Fibroblast of lung (primary cell): ENCODE results near the gene PRPF8. TPM values are rescaled to one million over a fixed set of nuclear protein-coding genes. Genes with fewer than 3 reads are reported as not detected.

Source experiments
- DNase-seq, 2 donors: peaks; one replicate each; pipeline versions ENCODE4 v3.0.0 to v3.0.0-alpha.2; 2010; ENCODE audit warnings: low read depth in 2 of 2
- H2AFZ ChIP-seq: 2 replicates; pipeline ENCODE4 v1.5.1; 2012; ENCODE audit warnings: low read length, control low read depth, inconsistent platforms
- H3K27ac ChIP-seq: 2 replicates; pipeline ENCODE4 v1.5.1; 2011; ENCODE audit warnings: low read length, control low read depth; ENCODE audit not compliant: insufficient read depth
- H3K27me3 ChIP-seq: 2 replicates; pipeline ENCODE4 v1.5.1; 2011; ENCODE audit warnings: mild to moderate bottlenecking, low read length; ENCODE audit not compliant: control insufficient read depth, insufficient read depth
- H3K36me3 ChIP-seq: 2 replicates; pipeline ENCODE4 v1.5.1; 2011; ENCODE audit warnings: low read length; ENCODE audit not compliant: control insufficient read depth, insufficient read depth
- H3K4me1 ChIP-seq: 2 replicates; pipeline ENCODE4 v1.5.1; 2011; ENCODE audit warnings: low read length; ENCODE audit not compliant: control insufficient read depth, insufficient read depth; ENCODE audit errors: extremely low read depth
- H3K4me2 ChIP-seq: 2 replicates; pipeline ENCODE4 v1.5.1; 2011; ENCODE audit warnings: low read length, control low read depth; ENCODE audit not compliant: insufficient read depth; ENCODE audit errors: extremely low read depth
- H3K4me3 ChIP-seq, 4 experiments: fragments of 200-600 bp in 1 of 4; sonication (generic) in 1 of 4; replicated peaks in 1 of 4; 2 replicates each; pipeline ENCODE4 v1.5.1; 2011 to 2016; ENCODE audit warnings: low read length in 4 of 4, low read depth in 3 of 4, mild to moderate bottlenecking in 3 of 4, control low read depth in 2 of 4, inconsistent platforms in 1 of 4, mixed read lengths in 1 of 4; ENCODE audit not compliant: insufficient read depth in 1 of 4; ENCODE audit errors: control extremely low read depth in 1 of 4
- H3K79me2 ChIP-seq: 2 replicates; pipeline ENCODE4 v1.5.1; 2012; ENCODE audit warnings: mild to moderate bottlenecking, low read length, inconsistent platforms; ENCODE audit not compliant: control insufficient read depth, insufficient read depth
- H3K9ac ChIP-seq: 2 replicates; pipeline ENCODE4 v1.5.1; 2011; ENCODE audit warnings: mild to moderate bottlenecking, low read length, control low read depth; ENCODE audit not compliant: insufficient read depth
- H3K9me3 ChIP-seq: 2 replicates; pipeline ENCODE4 v1.5.1; 2012; ENCODE audit warnings: low read depth, low read length; ENCODE audit not compliant: control insufficient read depth, insufficient read depth
- H4K20me1 ChIP-seq: 2 replicates; pipeline ENCODE4 v1.5.1; 2011; ENCODE audit warnings: low read length; ENCODE audit not compliant: control insufficient read depth, insufficient read depth; ENCODE audit errors: extremely low read depth
- CTCF ChIP-seq, 2 donors: IDR thresholded peaks in 1 of 2; conservative IDR thresholded peaks in 1 of 2; 1 replicate in 1 of 2; 2 replicates in 1 of 2; pipeline ENCODE4 v1.5.1; 2011 to 2012; ENCODE audit warnings: low read length in 2 of 2, control low read depth in 1 of 2, inconsistent platforms in 1 of 2, low read depth in 1 of 2, mild to moderate bottlenecking in 1 of 2
- EZH2 ChIP-seq: IDR thresholded peaks from 2 replicates; pipeline ENCODE4 v1.5.1; 2012; ENCODE audit warnings: low read length, control low read depth, mild to moderate bottlenecking; ENCODE audit errors: missing control alignments
- polyA plus RNA-seq, 2 donors: library from polyadenylated mRNA; depleted of rRNA in 1 of 2; stranded (reverse) in 1 of 2; unstranded in 1 of 2; fragments of >200 nt; gene quantifications; 2 replicates each; pipeline ENCODE4 v1.2.1, GENCODE V29; 2011 to 2012; ENCODE audit warnings: missing spikeins in 1 of 2
- total RNA-seq: library from RNA; depleted of rRNA; stranded (reverse); fragments of >200 nt; gene quantifications from 2 replicates; pipeline ENCODE4 v1.2.1, GENCODE V29; 2014

The PRPF8 gene
- total and polyA plus RNA-seq, 2 donors (not counting 1 experiment from before 2014, with no cell fraction given): 88.9 to 122 TPM

DNA sequence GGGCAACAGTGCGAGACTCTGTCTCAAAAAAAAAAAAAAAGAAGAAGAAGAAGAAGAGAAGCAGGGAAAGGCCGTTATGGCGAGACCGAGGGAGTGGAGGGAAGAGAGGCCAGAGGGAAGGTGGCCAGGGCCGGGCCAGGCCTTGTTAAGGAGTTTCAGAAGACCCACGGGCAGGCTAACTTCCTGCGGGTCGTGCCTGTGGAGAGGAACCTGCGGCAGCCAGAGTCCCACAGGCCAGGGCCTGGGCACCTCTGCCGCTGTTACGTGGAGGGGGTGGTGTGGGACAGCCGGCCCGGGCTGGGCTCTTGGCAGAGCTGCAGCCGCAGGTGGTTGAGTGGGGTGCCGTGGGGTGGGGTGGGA is 45.3 kb upstream of the PRPF8 start:
- no peak for TF ChIP-seq EZH2
- TF ChIP-seq CTCF (conservative IDR thresholded peaks at IDR 0.05 in 1 of 2, IDR thresholded peaks at IDR 0.05 in 1 of 2; ENCODE audit: low read depth in 1 of 2, low read length in 2 of 2): no peak

GRCh38 chr17:1727876-1728630 is 43.4 kb upstream of the PRPF8 start:
- H3K27me3 ChIP-seq: no peaks in the 10 kb centered on the region
- TF ChIP-seq CTCF (conservative IDR thresholded peaks at IDR 0.05 in 1 of 2, IDR thresholded peaks at IDR 0.05 in 1 of 2; ENCODE audit: low read depth in 1 of 2, low read length in 2 of 2): no peak
- TF ChIP-seq EZH2: no peak
- no peaks in the 10 kb centered on the region for H4K20me1 ChIP-seq
- no peaks in the 10 kb centered on the region for H3K9me3 ChIP-seq
- peaks cover 5% of the 10 kb centered on the region for H3K79me2 ChIP-seq
- peaks cover 17% of the 10 kb centered on the region for H3K36me3 ChIP-seq
- H3K9ac ChIP-seq: no peak overlapping the region
- DNase-seq: no peak
- H2AFZ ChIP-seq: no peak overlapping the region
- H3K4me1 ChIP-seq: peaks cover 12% of the 10 kb centered on the region
- H3K4me2 ChIP-seq: no peak overlapping the region
- H3K27ac ChIP-seq: no peak overlapping the region
- no peak overlapping the region for H3K4me3 ChIP-seq

More for the DNA sequence above, 45.3 kb upstream of the PRPF8 start:
- Histone ChIP-seq H3K79me2 (peaks cover 5% of the 10 kb centered on the region), H4K20me1 (no peaks in the 10 kb centered on the region), H3K4me3 (peak overlapping the region in 1 of 4 experiments; percentile 33), H3K27ac (peak overlapping the region; percentile 61), H3K9ac (no peak overlapping the region), H3K27me3 (no peaks in the 10 kb centered on the region), H2AFZ (no peak overlapping the region), H3K4me1 (peaks cover 12% of the 10 kb centered on the region), H3K9me3 (no peaks in the 10 kb centered on the region), H3K36me3 (peaks cover 26% of the 10 kb centered on the region), H3K4me2 (peak overlapping the region; percentile 44)
- DNase-seq: no peak

DNA sequence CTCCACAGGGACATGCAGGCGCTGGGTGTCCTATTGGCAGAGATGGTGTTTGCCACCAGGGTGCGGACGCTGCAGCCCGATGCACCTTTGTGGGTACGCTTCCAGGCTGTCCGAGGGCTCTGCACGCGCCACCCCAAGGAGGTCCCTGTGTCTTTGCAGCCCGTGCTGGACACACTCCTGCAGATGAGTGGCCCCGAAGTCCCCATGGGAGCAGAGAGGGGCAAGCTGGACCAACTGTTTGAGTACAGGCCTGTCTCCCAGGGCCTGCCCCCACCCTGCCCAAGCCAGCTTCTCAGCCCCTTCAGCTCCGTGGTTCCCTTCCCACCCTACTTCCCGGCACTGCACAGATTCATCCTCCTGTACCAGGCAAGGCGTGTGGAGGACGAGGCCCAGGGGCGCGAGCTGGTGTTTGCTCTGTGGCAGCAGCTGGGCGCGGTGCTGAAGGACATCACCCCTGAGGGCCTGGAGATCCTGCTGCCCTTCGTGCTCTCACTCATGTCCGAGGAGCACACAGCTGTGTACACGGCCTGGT is 42.7 kb upstream of the PRPF8 start:
- Histone ChIP-seq H3K4me3 (no peak overlapping the region), H3K36me3 (peaks cover 12% of the 10 kb centered on the region), H2AFZ (no peak overlapping the region), H3K4me1 (peaks cover 12% of the 10 kb centered on the region), H3K27me3 (no peaks in the 10 kb centered on the region), H3K79me2 (peaks cover 5% of the 10 kb centered on the region), H3K4me2 (no peak overlapping the region), H3K9ac (no peak overlapping the region), H3K27ac (no peak overlapping the region), H3K9me3 (no peaks in the 10 kb centered on the region), H4K20me1 (no peaks in the 10 kb centered on the region)
- no peak for DNase-seq
- TF ChIP-seq CTCF (conservative IDR thresholded peaks at IDR 0.05 in 1 of 2, IDR thresholded peaks at IDR 0.05 in 1 of 2; ENCODE audit: low read depth in 1 of 2, low read length in 2 of 2) (no peak), EZH2 (no peak)
